ENCODE measurements around the gene KCNJ4.
A peak's percentile ranks its signal among the peaks of the same experiment; 100 is the strongest.
"Not testable (repeated sequence)": the region's sequence is repeated elsewhere in the genome, so short reads cannot be mapped to it uniquely, and the experiment has no call there.

The KCNJ4 gene

DNA sequence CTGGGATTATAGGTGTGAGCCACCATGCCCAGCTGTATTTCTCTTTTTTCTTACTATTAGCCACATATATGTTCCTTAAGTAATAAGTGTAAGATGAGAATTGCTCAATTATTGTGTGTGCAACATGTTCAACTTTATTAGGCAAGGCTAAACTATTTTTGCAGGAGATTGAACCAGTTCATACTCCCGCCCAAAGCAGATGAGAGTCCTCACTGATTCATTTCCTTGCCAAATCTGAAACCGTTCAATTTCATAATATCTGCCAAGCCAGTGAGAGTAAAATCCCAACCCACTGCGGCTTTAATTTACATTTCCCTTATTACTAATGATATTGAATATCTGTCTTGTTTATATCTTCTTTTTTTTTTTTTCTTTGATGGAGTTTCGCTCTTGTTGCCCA is 48.4 kb downstream of the KCNJ4 start:
- no peak for DNase-seq

DNA sequence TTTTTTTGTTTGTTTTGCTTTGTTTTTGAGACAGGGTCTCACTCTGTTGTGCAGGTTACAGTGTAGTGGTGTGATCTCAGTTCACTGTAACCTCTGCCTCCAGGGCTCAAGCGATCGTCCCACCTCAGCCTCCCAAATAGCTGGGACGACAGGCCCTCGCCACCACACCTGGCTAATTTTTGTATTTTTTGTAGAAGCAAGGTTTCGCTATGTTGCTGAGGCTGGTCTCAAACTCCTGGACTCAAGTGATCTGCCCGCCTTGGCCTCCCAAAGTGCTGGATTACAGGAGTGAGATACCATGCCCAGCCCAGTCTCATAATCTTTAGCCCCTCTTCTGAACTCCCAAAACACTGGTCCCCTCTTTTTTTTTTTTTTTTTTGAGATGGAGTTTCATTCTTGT is 50.6 kb downstream of the KCNJ4 start:
- no peak for DNase-seq

DNA sequence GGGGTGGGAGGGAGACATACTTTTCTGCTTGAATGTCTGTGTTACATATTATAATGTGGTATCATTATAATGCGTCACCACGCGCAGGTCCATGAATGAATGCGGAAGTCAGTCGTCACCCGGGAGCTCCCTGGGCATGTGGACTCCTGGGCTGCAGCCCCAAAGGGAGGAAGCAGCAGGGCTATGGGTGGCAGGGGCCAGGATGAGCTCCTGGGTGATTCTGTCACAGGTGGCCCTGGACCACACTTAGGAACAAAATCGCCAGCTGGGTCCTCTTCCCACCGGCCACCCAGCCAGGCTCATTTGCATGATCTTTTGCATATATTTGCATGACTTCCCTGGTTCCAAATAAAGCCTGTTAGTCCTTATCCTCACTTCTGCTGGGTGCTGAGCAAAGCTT is 51.2 kb downstream of the KCNJ4 start:
- DNase-seq = no peak

DNA sequence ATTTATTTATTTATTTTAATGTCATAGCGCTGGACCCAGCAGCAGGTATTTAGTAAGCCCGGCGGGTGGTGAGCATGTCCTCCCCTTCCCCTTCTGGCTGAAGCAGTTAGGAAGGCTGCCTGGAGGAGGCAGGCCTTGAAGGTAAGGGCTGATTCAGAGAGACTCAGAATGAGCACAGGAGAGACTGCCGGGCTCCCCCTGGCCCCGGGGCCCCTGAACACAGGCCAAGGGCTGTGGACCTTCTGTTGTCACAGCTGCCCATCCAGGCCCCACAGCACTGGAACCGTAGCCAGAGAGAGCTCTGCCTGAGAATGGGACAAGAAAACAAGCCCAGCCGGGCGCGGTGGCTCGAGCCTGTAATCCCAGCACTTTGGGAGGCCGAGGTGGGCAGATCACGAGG is 52.8 kb downstream of the KCNJ4 start:
- DNase-seq = no peak

DNA sequence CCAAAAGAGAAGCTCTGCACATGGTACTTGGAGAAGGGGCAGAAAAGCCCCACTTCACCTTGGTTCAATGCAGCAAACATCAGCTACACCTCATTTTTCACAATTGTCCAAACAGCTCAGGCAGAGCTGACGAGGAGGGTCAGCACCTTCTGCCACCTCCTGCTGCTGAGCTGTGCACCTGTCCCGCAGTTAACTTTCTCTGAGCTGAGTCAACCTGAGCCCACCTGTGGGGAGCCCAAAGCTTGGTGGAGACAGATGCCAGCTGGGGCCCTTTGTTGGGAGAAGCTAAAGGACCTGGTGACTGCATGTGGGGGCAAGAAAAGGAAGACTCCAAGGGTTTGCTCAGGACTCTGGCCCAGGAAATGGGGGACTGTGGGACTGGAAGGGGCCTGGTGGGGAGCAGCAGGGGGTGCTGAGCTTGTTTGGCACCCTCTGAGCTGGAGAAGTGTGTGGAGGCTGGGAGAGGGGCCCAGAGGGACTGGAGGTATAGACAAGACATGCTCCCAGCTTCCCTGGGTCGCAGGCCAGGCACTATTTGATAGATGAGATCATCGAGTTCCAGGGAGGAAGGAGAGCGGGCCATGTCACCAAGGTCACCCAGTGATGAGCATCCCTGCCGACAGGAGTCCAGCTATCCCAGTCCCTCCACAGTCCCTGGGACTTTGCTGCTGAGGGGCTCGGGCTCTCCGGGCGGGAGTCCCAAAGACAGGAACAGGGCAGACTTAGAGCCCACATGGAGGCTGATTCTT is 53.5 kb downstream of the KCNJ4 start:
- no peak for DNase-seq

DNA sequence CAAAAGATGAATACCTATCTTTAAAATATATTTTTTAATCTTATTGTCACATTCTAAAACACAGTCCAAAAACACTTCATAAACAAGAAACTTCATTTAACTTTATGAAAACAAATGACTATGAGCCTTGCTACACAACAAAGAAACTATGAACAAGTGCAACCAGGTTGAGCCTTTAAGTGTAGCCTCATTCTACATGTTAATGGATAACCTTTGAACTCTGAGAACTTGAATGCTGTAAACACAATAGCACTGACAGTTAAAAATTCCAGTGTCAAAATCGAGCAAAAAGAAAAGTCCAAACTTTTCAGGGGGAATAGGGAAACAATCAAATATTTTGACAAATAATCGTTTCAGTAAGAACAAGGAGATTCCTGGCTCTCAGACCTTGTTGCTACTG is 54.7 kb downstream of the KCNJ4 start:
- not testable (repeated sequence) for DNase-seq

DNA sequence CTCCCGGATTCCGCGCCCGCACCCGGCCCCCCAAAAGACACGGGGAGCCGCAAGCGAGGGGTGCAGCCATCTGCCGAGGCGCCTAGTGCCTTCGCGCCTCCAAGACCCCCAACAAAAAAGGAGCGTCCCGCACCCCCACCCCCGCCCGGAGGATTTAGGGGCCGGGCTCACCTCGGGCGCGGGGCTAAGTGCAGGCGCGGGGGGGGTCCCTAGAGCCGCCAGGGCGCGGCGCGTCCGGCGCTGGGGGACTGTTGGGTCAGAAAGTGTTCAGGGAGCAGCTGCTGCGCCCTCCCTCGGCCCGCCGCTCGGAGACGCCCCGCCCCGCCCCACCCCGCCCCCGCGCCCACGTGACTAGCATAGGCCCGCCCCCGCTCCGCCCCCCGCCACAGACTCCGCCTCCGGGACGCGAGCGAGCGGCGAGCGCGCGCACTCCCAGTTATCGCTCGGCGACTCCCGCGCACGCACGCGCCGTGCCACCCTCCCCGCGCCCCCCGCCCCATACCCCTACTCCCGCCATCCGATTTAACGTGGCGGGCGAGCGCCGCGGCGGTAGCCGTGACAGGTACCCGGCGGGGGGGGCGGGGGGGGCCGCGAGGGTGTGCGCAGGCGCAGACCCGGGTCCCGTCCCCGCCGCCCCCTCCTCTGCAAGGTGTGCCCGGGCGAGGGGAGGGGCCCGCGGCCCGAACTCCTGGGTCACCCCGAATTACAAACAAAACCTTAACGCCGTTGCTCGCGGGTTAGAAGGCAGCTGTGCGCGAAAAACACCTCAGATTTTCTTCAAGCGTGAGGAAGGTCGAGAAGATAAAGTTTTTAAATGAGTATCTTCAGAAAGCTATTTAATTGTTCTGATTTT is 56.2 kb downstream of the KCNJ4 start:
- DNase-seq = peak; percentile 85

DNA sequence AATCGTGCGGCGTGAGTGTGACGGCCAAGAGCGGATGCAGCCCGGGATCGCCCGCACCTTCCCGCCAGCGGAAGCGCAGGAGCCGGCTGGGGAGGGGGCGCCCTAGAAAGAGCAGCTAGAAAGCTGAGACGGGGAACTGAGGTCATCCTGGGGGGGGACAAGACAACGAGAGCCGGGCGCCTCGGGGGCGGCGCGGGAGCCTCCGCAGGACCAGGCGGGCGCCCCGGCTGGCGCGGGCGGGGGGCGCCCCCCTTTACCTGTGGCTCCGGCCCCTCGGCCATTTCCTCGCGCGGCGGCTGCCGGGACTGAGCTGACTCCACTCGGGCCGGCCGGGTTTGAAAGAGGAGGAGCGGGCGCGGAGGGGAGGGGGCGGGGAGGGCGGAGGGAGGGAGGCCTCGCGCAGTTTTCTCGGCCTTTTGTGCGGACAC is 56.8 kb downstream of the KCNJ4 start:
- peak; percentile 36 for DNase-seq

DNA sequence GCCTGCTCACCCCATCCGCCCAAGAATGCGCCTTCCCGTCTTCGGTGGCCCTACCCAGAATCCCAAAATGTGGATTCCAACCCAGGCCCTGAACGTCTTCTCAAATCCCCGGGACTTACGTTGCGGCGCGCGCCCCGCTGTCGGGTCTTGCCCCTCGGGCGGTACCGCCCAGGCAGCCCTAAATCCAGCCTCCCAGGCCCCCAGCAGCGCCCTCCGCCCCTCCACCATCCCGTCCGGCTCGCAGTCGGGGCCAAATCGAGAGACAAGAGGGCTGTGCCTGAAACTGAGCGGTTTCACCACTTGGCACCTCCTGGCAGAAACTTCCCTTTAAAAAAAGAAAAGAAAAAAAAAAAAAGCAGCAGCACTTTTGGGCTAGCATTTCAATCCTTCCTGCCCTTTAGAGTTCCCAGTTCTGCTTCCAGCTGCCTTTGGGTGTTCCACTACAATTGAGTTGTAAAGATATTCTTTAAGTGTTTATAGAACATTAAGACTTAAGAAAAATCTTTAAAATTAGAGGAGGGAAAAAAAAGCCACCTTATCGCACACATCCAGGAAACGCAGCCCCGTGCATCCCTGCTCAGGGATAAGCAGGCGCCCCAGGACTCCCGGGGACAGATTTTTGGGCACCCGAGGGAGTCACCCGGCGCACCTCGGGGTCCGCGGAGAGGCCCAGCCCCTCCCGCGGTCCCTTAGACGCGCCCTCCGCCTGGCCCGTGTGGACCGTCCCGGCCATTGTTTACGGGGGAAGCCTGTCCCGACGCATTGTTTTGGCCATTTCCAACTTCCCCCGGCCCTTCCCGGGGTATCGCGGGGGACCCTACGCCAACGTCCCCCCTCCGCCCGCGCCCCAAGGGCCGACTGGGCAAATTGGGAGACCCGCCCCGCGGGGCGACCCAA is 57.6 kb downstream of the KCNJ4 start:
- no peak for DNase-seq

DNA sequence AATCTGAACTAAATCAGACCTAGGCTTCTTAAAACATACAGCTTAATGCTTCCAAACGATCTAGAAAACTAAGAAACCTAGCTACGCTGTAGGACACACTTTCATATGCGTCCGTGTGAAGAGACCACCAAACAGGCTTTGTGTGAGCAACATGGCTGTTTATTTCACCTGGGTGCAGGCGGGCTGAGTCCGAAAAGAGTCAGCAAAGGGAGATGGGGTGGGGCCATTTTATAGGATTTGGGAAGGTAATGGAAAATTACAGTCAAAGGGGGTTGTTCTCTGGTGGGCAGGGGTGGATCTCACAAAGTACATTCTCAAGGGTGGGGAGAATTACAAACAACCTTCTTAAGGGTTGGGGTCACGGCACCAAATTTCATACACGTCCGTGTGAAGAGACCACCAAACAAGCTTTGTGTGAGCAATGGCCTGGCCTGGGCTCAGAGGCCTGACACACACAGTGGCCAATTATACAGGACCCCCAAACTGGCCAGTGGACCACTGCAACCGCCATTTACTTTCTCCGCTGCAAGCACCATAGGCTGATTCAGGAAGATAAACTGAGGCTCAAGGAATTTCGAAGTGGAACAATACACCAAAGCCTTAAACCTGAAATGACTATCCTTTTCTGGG is 58.4 kb downstream of the KCNJ4 start:
- DNase-seq = not testable (repeated sequence)

DNA sequence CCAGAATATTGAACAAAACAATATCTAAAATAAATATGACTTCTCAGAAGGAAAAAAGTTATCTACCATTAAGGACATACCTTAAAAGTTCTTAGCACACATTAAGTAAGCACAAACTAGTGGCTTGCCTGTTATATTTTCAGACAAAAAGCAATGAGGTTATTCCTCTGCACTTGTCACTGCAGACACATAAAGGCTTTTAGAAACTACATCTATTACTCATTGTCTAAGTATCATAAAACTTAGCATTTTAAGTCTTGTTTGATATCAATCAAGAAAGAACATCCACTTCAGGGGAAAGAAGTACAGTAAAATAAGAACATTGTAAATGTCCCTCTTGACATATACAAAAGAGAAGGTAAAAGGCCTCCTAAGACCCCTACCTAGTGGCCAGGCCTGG is 59.1 kb downstream of the KCNJ4 start:
- not testable (repeated sequence) for DNase-seq

DNA sequence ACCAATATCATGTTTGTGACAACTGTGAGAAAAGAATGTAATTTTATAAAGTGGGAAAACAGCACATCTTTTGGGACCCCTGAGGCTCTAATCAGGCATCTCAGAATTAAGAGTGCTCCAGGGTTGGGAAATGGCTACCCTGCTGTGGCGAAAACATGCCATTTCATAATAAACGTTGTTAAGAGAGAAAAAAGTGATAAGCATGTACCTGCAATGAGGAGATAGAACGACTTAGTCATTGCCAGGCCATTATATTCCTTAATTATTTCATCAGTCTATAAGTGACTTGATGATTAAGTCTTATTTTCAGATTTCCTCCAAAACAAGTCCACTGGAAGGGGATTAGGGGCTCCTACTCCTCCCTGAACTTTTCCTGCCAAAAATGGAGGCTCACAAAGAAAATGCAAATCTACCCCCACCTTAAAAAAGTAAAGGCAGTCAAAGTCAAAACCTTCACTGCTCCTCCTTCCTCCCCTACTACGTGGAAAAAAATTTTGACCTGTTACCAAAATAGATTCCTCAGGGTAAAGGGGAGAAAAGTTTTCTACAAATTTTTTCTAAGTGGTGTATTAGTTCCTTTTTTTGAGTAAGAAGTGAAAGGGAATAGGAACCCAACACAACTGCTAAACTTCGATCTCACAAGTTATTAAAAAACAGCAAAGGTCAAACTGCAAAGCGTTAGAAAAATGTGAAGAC is 59.9 kb downstream of the KCNJ4 start:
- DNase-seq = not testable (repeated sequence)

DNA sequence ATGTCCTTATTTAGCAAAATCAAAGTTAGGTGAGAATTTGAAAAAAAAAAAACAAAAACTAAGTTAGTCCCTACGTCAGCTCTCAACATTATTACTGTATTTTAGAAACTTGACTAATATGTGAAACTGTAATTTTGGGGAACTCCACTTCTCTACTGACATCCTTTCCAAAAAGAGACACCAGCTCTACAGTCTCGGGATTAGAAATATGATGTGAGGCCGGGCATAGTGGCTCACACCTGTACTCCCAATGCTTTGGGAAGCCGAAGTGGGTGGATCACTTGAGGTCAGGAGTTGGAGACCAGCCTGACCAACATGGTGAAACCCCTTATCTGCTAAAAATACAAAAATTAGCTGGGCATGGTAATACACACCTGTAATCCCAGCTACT is 65.6 kb downstream of the KCNJ4 start:
- not testable (repeated sequence) for DNase-seq

DNA sequence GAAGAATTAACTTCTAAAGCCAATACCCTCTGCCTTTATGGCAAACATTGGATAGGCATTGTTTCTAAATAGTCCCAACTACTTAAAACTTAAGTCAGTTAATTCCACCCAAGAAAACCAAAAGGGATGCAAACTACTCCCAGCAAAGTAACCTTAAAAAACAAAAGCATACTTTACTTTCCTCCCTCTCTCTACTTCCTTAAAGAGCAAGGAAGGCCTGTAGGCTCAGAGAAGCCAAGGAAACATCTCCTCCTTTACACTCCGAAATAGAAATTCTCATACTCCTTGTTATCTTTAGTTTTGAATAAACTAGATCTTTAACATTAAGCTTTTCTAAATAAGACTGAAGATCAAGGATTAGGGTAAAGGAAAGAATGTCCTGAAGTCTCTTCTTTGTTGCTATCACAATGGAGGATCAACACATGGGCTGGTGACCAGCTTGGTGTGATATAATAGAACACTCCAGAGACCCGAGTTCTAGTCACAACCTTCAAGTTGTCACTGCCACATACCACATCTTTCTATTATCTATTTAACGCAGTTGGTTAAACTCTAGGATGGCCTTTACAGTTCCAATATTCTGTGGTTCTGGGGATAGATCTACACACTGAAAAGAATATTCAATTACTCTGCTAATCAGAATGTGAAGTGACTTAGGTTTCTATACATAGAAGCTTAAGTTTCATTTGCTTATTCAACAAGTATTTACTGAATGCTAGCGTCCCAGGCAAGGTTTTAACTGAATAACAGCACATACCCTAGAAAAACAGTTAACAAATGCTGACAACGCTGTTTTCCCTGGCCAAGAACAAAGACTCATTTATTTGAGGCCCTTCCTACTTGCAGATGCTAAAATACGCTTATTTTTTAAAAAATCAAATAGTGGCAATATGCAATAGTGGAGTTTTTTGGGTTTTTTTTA is 66.2 kb downstream of the KCNJ4 start:
- not testable (repeated sequence) for DNase-seq

DNA sequence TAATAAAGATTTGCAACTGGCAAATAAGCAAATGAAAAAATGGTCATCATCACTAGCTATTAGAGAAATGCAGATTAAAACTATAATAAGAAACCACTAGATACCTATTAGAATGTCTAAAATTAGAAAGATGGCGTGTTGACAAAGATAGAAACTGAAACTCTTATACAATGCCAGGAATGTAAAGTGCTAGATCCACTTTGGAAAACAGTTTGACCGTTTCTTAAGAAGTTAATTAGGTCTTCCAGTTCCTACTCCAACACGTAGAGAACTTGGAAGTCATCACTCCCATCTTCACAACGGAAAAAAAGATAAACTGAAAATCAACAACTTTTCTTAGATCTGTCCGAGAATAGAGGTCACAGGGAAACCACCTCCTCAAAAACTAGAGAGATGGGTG is 68.1 kb downstream of the KCNJ4 start:
- not testable (repeated sequence) for DNase-seq

DNA sequence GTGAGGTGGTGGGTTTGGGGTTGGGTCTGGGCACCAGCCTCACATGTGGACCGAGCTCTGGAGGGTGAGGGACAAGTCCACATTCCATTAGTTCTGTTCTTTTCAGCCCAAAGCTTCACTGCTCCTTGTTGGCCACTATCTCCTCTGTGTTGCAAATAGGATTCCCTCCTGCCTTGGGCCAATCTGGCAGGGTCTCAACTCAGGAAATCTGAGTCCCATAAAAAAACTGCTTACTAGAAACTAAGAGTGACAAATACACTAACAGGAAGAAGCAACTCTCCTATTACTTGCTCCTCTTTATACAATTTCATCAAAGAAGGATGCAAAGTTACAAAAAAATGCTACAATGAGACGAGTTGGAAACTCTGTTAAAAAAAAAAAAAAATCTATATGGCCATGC is 71.6 kb downstream of the KCNJ4 start:
- DNase-seq = no peak

DNA sequence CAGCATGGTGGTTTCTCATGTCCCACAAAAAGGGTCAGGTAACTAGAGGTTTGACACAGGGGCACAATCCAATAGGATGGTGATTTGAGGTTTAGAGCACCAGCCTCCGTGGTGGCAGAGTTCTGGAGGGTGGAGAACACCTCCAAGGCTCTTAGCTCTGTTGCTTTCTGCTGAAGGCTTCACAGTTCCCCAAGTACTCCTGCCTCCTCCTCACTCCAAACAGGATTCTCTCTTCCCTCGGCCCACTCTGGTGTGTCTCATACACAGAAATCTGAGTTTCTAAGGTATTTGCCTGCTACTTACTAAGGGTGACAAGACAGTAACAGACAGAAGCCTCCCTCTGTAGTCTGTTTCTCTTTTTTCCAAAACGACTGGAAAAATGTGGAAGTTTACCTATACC is 73.6 kb downstream of the KCNJ4 start:
- not testable (repeated sequence) for DNase-seq

All from stimulated activated CD4-positive, alpha-beta T cell treated with anti-CD3 and anti-CD28 coated beads, Interleukin-1b, Interleukin-23, amount 100 ng/mL, for 48 hours (primary cell).